ENCODE results near the gene LRRC8B. TPM values are rescaled to one million over a fixed set of nuclear protein-coding genes. Genes with fewer than 3 reads are reported as not detected.
A peak's percentile ranks its signal among the peaks of the same experiment; 100 is the strongest.
"Not testable (repeated sequence)": the region's sequence is repeated elsewhere in the genome, so short reads cannot be mapped to it uniquely, and the experiment has no call there.

LRRC8B gene
- total RNA-seq, 1 donor from 2014 or later: 76.8 TPM

- Mint-ChIP-seq H3K4me3 (peak overlapping the region; percentile 42), H3K4me1 (peaks cover 69% of the 10 kb centered on the region), H3K27ac (peak overlapping the region; percentile 75), H3K9me3 (no peaks in the 10 kb centered on the region), H3K36me3 (ENCODE audit: low read depth) (peaks cover 83% of the 10 kb centered on the region), H3K27me3 (no peaks in the 10 kb centered on the region)
- intact Hi-C loops (cut with micrococcal nuclease): no loop called here
- no peak for DNase-seq
Observed at GRCh38 chr1:89588480-89588879, 63.9 kb downstream of the LRRC8B start.

GRCh38 chr1:89589515-89589914, 64.9 kb downstream of the LRRC8B start:
- Mint-ChIP-seq H3K27ac (peak overlapping the region; percentile 82), H3K4me1 (peaks cover 71% of the 10 kb centered on the region), H3K36me3 (ENCODE audit: low read depth) (peaks cover 81% of the 10 kb centered on the region), H3K4me3 (peak overlapping the region; percentile 16), H3K27me3 (no peaks in the 10 kb centered on the region), H3K9me3 (no peaks in the 10 kb centered on the region)
- intact Hi-C loops (cut with micrococcal nuclease): no loop called here
- DNase-seq: no peak

- Mint-ChIP-seq H3K4me1 (peaks cover 67% of the 10 kb centered on the region), H3K9me3 (no peaks in the 10 kb centered on the region), H3K27ac (peak overlapping the region; percentile 80), H3K36me3 (ENCODE audit: low read depth) (peaks cover 78% of the 10 kb centered on the region), H3K4me3 (peak overlapping the region; percentile 33), H3K27me3 (no peaks in the 10 kb centered on the region)
- intact Hi-C loops (cut with micrococcal nuclease): loop anchor here (1.0 kb wide), 1 partner anchor 11 kb away; no protein-coding TSS in a partner anchor
- no peak for DNase-seq
Observed at GRCh38 chr1:89590341-89591080, 65.9 kb downstream of the LRRC8B start.

- Mint-ChIP-seq H3K4me3 (peak overlapping the region; percentile 34), H3K27ac (peak overlapping the region; percentile 54), H3K4me1 (peaks cover 66% of the 10 kb centered on the region), H3K36me3 (ENCODE audit: low read depth) (peaks cover 70% of the 10 kb centered on the region)
- DNase-seq; H3K27me3 Mint-ChIP-seq; H3K9me3 Mint-ChIP-seq; intact Hi-C loops (cut with micrococcal nuclease): not testable (repeated sequence)
Observed at GRCh38 chr1:89592861-89593302, 68.3 kb downstream of the LRRC8B start.

GRCh38 chr1:89594096-89594740, 69.6 kb downstream of the LRRC8B start:
- Mint-ChIP-seq H3K27me3 (no peaks in the 10 kb centered on the region), H3K4me1 (peaks cover 69% of the 10 kb centered on the region), H3K27ac (no peak overlapping the region), H3K9me3 (no peaks in the 10 kb centered on the region), H3K36me3 (ENCODE audit: low read depth) (peaks cover 66% of the 10 kb centered on the region), H3K4me3 (no peak overlapping the region)
- intact Hi-C loops (cut with micrococcal nuclease): no loop called here
- no peak for DNase-seq

- no peak for DNase-seq
- H3K4me1 Mint-ChIP-seq: peaks cover 72% of the 10 kb centered on the region
- peaks cover 64% of the 10 kb centered on the region for H3K36me3 Mint-ChIP-seq (ENCODE audit: low read depth)
- no peaks in the 10 kb centered on the region for H3K27me3 Mint-ChIP-seq
- H3K9me3 Mint-ChIP-seq: no peaks in the 10 kb centered on the region
- no peak overlapping the region for H3K4me3 Mint-ChIP-seq
- H3K27ac Mint-ChIP-seq: peak overlapping the region; percentile 10
- intact Hi-C loops (cut with micrococcal nuclease): no loop called here
Observed at GRCh38 chr1:89596698-89597097, 72.1 kb downstream of the LRRC8B start.

- Mint-ChIP-seq H3K27ac (peak overlapping the region; percentile 76), H3K27me3 (no peaks in the 10 kb centered on the region), H3K4me3 (no peak overlapping the region), H3K9me3 (no peaks in the 10 kb centered on the region), H3K4me1 (peaks cover 70% of the 10 kb centered on the region), H3K36me3 (ENCODE audit: low read depth) (peaks cover 58% of the 10 kb centered on the region)
- intact Hi-C loops (cut with micrococcal nuclease): loop anchor here (1.0 to 2.0 kb wide), 2 partner anchors 16 to 115 kb away; no protein-coding TSS in a partner anchor
- peak; percentile 69 for DNase-seq
Observed at GRCh38 chr1:89598450-89599331, 74.1 kb downstream of the LRRC8B start.

GRCh38 chr1:89599332-89599630, 74.7 kb downstream of the LRRC8B start:
- peaks cover 54% of the 10 kb centered on the region for H3K36me3 Mint-ChIP-seq (ENCODE audit: low read depth)
- H3K9me3 Mint-ChIP-seq: no peaks in the 10 kb centered on the region
- peak overlapping the region; percentile 76 for H3K27ac Mint-ChIP-seq
- no peaks in the 10 kb centered on the region for H3K27me3 Mint-ChIP-seq
- DNase-seq: no peak
- H3K4me1 Mint-ChIP-seq: peaks cover 72% of the 10 kb centered on the region
- intact Hi-C loops (cut with micrococcal nuclease): loop anchor here (1.0 to 2.0 kb wide), 2 partner anchors 16 to 116 kb away; no protein-coding TSS in a partner anchor
- H3K4me3 Mint-ChIP-seq: no peak overlapping the region

- intact Hi-C loops (cut with micrococcal nuclease): loop anchor here (1.0 to 10.0 kb wide), 2 partner anchors 10 to 556 kb away; no protein-coding TSS in a partner anchor
- peak; percentile 54 for DNase-seq
- H3K9me3 Mint-ChIP-seq: no peaks in the 10 kb centered on the region
- no peaks in the 10 kb centered on the region for H3K27me3 Mint-ChIP-seq
- peaks cover 81% of the 10 kb centered on the region for H3K4me1 Mint-ChIP-seq
- H3K27ac Mint-ChIP-seq: peak overlapping the region; percentile 79
- peak overlapping the region; percentile 6 for H3K4me3 Mint-ChIP-seq
- peaks cover 54% of the 10 kb centered on the region for H3K36me3 Mint-ChIP-seq (ENCODE audit: low read depth)
Observed at GRCh38 chr1:89600451-89601224, 76.0 kb downstream of the LRRC8B start.

- intact Hi-C loops (cut with micrococcal nuclease): loop anchor here (1.0 to 10.0 kb wide), 6 partner anchors 8 to 558 kb away; partner anchors contain the start of gene LRRC8B
Observed at GRCh38 chr1:89602871-89603404, 78.3 kb downstream of the LRRC8B start.

GRCh38 chr1:89603651-89604413, 79.2 kb downstream of the LRRC8B start:
- intact Hi-C loops (cut with micrococcal nuclease): loop anchor here (1.0 to 10.0 kb wide), 6 partner anchors 7 to 559 kb away; partner anchors contain the start of gene LRRC8B
- Mint-ChIP-seq H3K4me1 (peaks cover 90% of the 10 kb centered on the region), H3K4me3 (peak overlapping the region; percentile 65), H3K36me3 (ENCODE audit: low read depth) (peaks cover 45% of the 10 kb centered on the region), H3K9me3 (no peaks in the 10 kb centered on the region), H3K27ac (peak overlapping the region; percentile 99), H3K27me3 (no peaks in the 10 kb centered on the region)
- DNase-seq: peak; percentile 71

More at GRCh38 chr1:89602871-89603404, 78.3 kb downstream of the LRRC8B start:
- Mint-ChIP-seq H3K27ac (peak overlapping the region; percentile 99), H3K4me3 (peak overlapping the region; percentile 61), H3K9me3 (no peaks in the 10 kb centered on the region), H3K36me3 (ENCODE audit: low read depth) (peaks cover 44% of the 10 kb centered on the region), H3K27me3 (no peaks in the 10 kb centered on the region), H3K4me1 (peaks cover 91% of the 10 kb centered on the region)
- peak; percentile 64 for DNase-seq

- peak overlapping the region; percentile 65 for H3K4me3 Mint-ChIP-seq
- no peaks in the 10 kb centered on the region for H3K9me3 Mint-ChIP-seq
- DNase-seq: no peak
Observed at GRCh38 chr1:89604414-89604735, 79.7 kb downstream of the LRRC8B start.

More at GRCh38 chr1:89604414-89604735, 79.7 kb downstream of the LRRC8B start:
- Mint-ChIP-seq H3K27ac (peak overlapping the region; percentile 99), H3K36me3 (ENCODE audit: low read depth) (peaks cover 42% of the 10 kb centered on the region), H3K4me1 (peaks cover 89% of the 10 kb centered on the region), H3K27me3 (no peaks in the 10 kb centered on the region)
- intact Hi-C loops (cut with micrococcal nuclease): loop anchor here (10.0 kb wide), 1 partner anchor 560 kb away; no protein-coding TSS in a partner anchor

All from activated CD4-positive, alpha-beta T cell treated with anti-CD3 and anti-CD28 coated beads, Interleukin-2, amount 10 ng/mL, durations not matched to agents 24 days and 14 days (primary cell).